Measurements from ENCODE around the gene LIN28B.
A peak's percentile ranks its signal among the peaks of the same experiment; 100 is the strongest.
"Not testable (repeated sequence)": the region's sequence is repeated elsewhere in the genome, so short reads cannot be mapped to it uniquely, and the experiment has no call there.

Gene LIN28B

DNA sequence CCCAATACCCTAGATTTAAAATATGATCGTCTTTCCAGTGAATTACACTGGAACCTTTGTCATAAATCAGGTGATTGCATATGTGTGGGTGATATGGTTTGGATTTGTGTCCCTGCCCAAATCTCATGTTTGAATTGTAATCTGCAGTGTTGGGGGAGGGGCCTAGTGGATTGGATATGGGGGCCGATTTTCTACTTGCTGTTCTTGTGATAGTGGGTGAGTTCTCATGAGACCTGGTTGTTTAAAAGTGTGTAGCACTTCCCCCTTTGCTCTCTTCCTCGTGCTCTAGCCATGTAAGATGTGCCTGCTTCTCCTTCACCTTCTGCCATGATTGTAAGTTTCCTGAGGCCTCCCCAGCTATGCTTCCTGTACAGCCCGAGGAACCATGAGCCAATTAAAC, 29.0 kb downstream of the LIN28B start:
- H3K23ac ChIP-seq (ENCODE audit: low read length); H4K8ac ChIP-seq (ENCODE audit: low read depth, low read length); H3K14ac ChIP-seq (ENCODE audit: low read length); H3K9me3 ChIP-seq (ENCODE audit: insufficient read depth, low read depth, low read length); H3K4me3 ChIP-seq (ENCODE audit: low read depth, low read length); H3K18ac ChIP-seq (ENCODE audit: low read length); H3K27me3 ChIP-seq (ENCODE audit: insufficient read depth, low read length); DNase-seq; H2BK12ac ChIP-seq (ENCODE audit: low read length); H2AFZ ChIP-seq (ENCODE audit: insufficient read depth, low read length, poor library complexity); H4K91ac ChIP-seq (ENCODE audit: low read depth, low read length); H3K79me1 ChIP-seq (ENCODE audit: low read length); H3K79me2 ChIP-seq (ENCODE audit: control insufficient read depth, insufficient read depth, low read length, poor library complexity); H3K9ac ChIP-seq (ENCODE audit: low read length); H4K12ac ChIP-seq (ENCODE audit: low read depth, low read length); H3K4me1 ChIP-seq (ENCODE audit: control insufficient read depth in 1 of 2, insufficient read depth in 2 of 2, low read length in 2 of 2); H3K4ac ChIP-seq (ENCODE audit: low read depth, low read length); H3K4me2 ChIP-seq (ENCODE audit: low read length); H2AK5ac ChIP-seq (ENCODE audit: low read length); H3K27ac ChIP-seq (ENCODE audit: low read depth, low read length); H2BK5ac ChIP-seq (ENCODE audit: low read depth, low read length, poor library complexity); H3K36me3 ChIP-seq (ENCODE audit: control insufficient read depth in 1 of 2, insufficient read depth in 2 of 2, low read length in 2 of 2); H2BK120ac ChIP-seq (ENCODE audit: insufficient read depth, low read length, poor library complexity): not testable (repeated sequence)
- WGBS (ENCODE audit: extremely low coverage, insufficient coverage, insufficient read length) = no CpG with 5 or more reads among the region's 4 CpGs

DNA sequence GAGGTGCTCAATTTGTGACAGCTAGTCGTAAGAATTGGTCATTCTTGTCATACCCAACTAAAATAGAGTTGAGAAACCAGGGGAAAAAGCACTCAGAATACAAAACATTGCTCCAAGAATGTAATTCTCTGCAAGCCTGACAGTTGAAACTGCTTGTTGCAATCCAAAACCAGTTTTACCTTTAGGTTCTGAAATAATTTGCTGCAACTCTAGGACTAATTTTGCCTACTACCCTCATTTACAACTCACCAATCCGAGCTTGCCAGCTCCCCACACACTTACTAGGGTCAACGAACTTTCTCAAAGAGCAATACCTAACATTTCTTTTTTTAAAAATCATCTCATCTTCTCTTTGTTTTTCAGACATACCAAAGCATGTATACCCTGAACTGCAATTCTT, 29.7 kb downstream of the LIN28B start:
- no CpG with 5 or more reads among the region's 3 CpGs for WGBS (ENCODE audit: extremely low coverage, insufficient coverage, insufficient read length)
- Histone ChIP-seq H3K9me3 (ENCODE audit: insufficient read depth, low read depth, low read length) (no peaks in the 10 kb centered on the region), H3K23ac (ENCODE audit: low read length) (no peak overlapping the region), H4K12ac (ENCODE audit: low read depth, low read length) (no peak overlapping the region), H2BK12ac (ENCODE audit: low read length) (no peak overlapping the region), H3K4me2 (ENCODE audit: low read length) (peak overlapping the region; percentile 10), H3K79me2 (ENCODE audit: control insufficient read depth, insufficient read depth, low read length, poor library complexity) (no peaks in the 10 kb centered on the region), H4K8ac (ENCODE audit: low read depth, low read length) (no peak overlapping the region), H3K9ac (ENCODE audit: low read length) (no peak overlapping the region), H3K14ac (ENCODE audit: low read length) (no peak overlapping the region), H3K27ac (ENCODE audit: low read depth, low read length) (peak overlapping the region; percentile 53), H2AK5ac (ENCODE audit: low read length) (no peak overlapping the region), H4K91ac (ENCODE audit: low read depth, low read length) (no peak overlapping the region), H3K4ac (ENCODE audit: low read depth, low read length) (no peak overlapping the region), H2AFZ (ENCODE audit: insufficient read depth, low read length, poor library complexity) (no peak overlapping the region), H3K36me3 (ENCODE audit: control insufficient read depth in 1 of 2, insufficient read depth in 2 of 2, low read length in 2 of 2) (peaks cover 0 to 10% of the 10 kb centered on the region in 2 experiments), H2BK120ac (ENCODE audit: insufficient read depth, low read length, poor library complexity) (no peak overlapping the region), H3K79me1 (ENCODE audit: low read length) (no peaks in the 10 kb centered on the region), H3K27me3 (ENCODE audit: insufficient read depth, low read length) (no peaks in the 10 kb centered on the region), H3K4me3 (ENCODE audit: low read depth, low read length) (no peak overlapping the region), H3K18ac (ENCODE audit: low read length) (no peak overlapping the region), H3K4me1 (ENCODE audit: control insufficient read depth in 1 of 2, insufficient read depth in 2 of 2, low read length in 2 of 2) (no peaks in the 10 kb centered on the region), H2BK5ac (ENCODE audit: low read depth, low read length, poor library complexity) (no peak overlapping the region)
- peak; percentile 76 to 88 for DNase-seq

DNA sequence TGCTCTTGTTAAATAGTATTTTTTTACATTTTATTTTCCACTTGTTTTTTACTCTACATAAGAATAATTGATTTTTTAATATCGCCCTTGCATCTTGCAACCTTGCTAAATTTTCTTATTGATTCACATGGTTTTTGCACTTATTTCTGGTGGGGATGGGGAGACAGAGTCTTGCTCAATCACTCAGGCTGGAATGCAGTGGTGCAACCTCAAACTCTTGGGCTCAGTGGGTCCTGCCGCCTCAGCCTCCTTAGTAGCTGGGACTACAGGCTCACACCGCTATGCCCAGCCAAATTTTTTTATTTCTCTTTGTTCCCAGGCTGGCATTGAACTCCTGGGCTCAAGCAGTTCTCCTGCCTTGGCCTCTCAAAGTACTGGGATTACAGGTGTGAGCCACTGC, 30.3 kb downstream of the LIN28B start:
- no peak overlapping the region for H3K14ac ChIP-seq (ENCODE audit: low read length)
- WGBS (ENCODE audit: extremely low coverage, insufficient coverage, insufficient read length) = no CpG with 5 or more reads among the region's 3 CpGs
- H3K4me1 ChIP-seq (ENCODE audit: control insufficient read depth in 1 of 2, insufficient read depth in 2 of 2, low read length in 2 of 2) = no peaks in the 10 kb centered on the region
- H2BK120ac ChIP-seq (ENCODE audit: insufficient read depth, low read length, poor library complexity) = no peak overlapping the region
- H3K23ac ChIP-seq (ENCODE audit: low read length) = no peak overlapping the region
- H3K9ac ChIP-seq (ENCODE audit: low read length) = no peak overlapping the region
- no peaks in the 10 kb centered on the region for H3K79me2 ChIP-seq (ENCODE audit: control insufficient read depth, insufficient read depth, low read length, poor library complexity)
- DNase-seq = peak; percentile 51 to 70
- no peaks in the 10 kb centered on the region for H3K27me3 ChIP-seq (ENCODE audit: insufficient read depth, low read length)
- no peak overlapping the region for H2BK5ac ChIP-seq (ENCODE audit: low read depth, low read length, poor library complexity)
- H3K4me2 ChIP-seq (ENCODE audit: low read length) = no peak overlapping the region
- no peak overlapping the region for H4K8ac ChIP-seq (ENCODE audit: low read depth, low read length)
- peaks cover 1 to 13% of the 10 kb centered on the region in 2 experiments for H3K36me3 ChIP-seq (ENCODE audit: control insufficient read depth in 1 of 2, insufficient read depth in 2 of 2, low read length in 2 of 2)
- H3K4ac ChIP-seq (ENCODE audit: low read depth, low read length) = no peak overlapping the region
- H3K27ac ChIP-seq (ENCODE audit: low read depth, low read length) = no peak overlapping the region
- no peak overlapping the region for H2AFZ ChIP-seq (ENCODE audit: insufficient read depth, low read length, poor library complexity)
- no peak overlapping the region for H4K12ac ChIP-seq (ENCODE audit: low read depth, low read length)
- no peaks in the 10 kb centered on the region for H3K79me1 ChIP-seq (ENCODE audit: low read length)
- H2AK5ac ChIP-seq (ENCODE audit: low read length) = no peak overlapping the region
- H2BK12ac ChIP-seq (ENCODE audit: low read length) = no peak overlapping the region
- H3K18ac ChIP-seq (ENCODE audit: low read length) = no peak overlapping the region
- H3K9me3 ChIP-seq (ENCODE audit: insufficient read depth, low read depth, low read length) = no peaks in the 10 kb centered on the region
- no peak overlapping the region for H3K4me3 ChIP-seq (ENCODE audit: low read depth, low read length)
- no peak overlapping the region for H4K91ac ChIP-seq (ENCODE audit: low read depth, low read length)

DNA sequence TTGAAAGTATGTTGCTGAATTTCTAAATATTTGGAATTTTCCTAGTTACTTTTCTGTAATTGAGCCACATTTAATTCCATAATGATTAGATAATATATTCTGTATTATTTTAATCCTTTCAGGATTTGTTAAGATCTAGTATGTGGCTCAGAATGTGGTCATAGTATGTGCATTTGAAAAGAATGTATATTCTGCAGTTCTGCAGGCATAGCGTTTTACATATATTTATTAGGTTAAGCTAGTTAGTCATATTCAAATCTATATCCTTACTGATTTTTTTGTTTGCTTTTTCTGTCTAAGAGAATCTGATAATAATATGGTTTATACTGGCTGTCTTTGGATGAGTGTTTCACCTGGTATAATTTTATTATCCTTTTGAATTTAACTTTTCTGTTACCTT, 33.2 kb downstream of the LIN28B start:
- no peak overlapping the region for H3K4me2 ChIP-seq (ENCODE audit: low read length)
- H4K91ac ChIP-seq (ENCODE audit: low read depth, low read length) = no peak overlapping the region
- H2BK12ac ChIP-seq (ENCODE audit: low read length) = no peak overlapping the region
- H3K23ac ChIP-seq (ENCODE audit: low read length) = no peak overlapping the region
- no peak overlapping the region for H2AK5ac ChIP-seq (ENCODE audit: low read length)
- H3K79me2 ChIP-seq (ENCODE audit: control insufficient read depth, insufficient read depth, low read length, poor library complexity) = no peaks in the 10 kb centered on the region
- DNase-seq = no peak
- no peak overlapping the region for H2BK5ac ChIP-seq (ENCODE audit: low read depth, low read length, poor library complexity)
- H2BK120ac ChIP-seq (ENCODE audit: insufficient read depth, low read length, poor library complexity) = no peak overlapping the region
- H3K14ac ChIP-seq (ENCODE audit: low read length) = no peak overlapping the region
- no peak overlapping the region for H4K12ac ChIP-seq (ENCODE audit: low read depth, low read length)
- no peaks in the 10 kb centered on the region for H3K27me3 ChIP-seq (ENCODE audit: insufficient read depth, low read length)
- H3K4me3 ChIP-seq (ENCODE audit: low read depth, low read length) = no peak overlapping the region
- no peak overlapping the region for H2AFZ ChIP-seq (ENCODE audit: insufficient read depth, low read length, poor library complexity)
- no peak overlapping the region for H3K9ac ChIP-seq (ENCODE audit: low read length)
- no peak overlapping the region for H3K27ac ChIP-seq (ENCODE audit: low read depth, low read length)
- WGBS (ENCODE audit: extremely low coverage, insufficient coverage, insufficient read length) = no CpG with 5 or more reads among the region's 1 CpG
- no peaks in the 10 kb centered on the region for H3K9me3 ChIP-seq (ENCODE audit: insufficient read depth, low read depth, low read length)
- H4K8ac ChIP-seq (ENCODE audit: low read depth, low read length) = no peak overlapping the region
- H3K4ac ChIP-seq (ENCODE audit: low read depth, low read length) = no peak overlapping the region
- H3K36me3 ChIP-seq (ENCODE audit: control insufficient read depth in 1 of 2, insufficient read depth in 2 of 2, low read length in 2 of 2) = peaks cover 1 to 16% of the 10 kb centered on the region in 2 experiments
- no peaks in the 10 kb centered on the region for H3K79me1 ChIP-seq (ENCODE audit: low read length)
- no peaks in the 10 kb centered on the region for H3K4me1 ChIP-seq (ENCODE audit: control insufficient read depth in 1 of 2, insufficient read depth in 2 of 2, low read length in 2 of 2)
- no peak overlapping the region for H3K18ac ChIP-seq (ENCODE audit: low read length)
